Uterus (tissue), 2 donors: ENCODE results near the gene ENPEP.

Source experiments
- POLR2A ChIP-seq, 2 donors: fragments of 450-650 bp; IDR thresholded peaks; one replicate each; pipeline ENCODE4 v1.6.1; 2016; ENCODE audit warnings: antibody characterized with exemption in 2 of 2, mild to moderate bottlenecking in 1 of 2, moderate library complexity in 1 of 2
- TF ChIP-seq, protein P1 (sequence below), 4 experiments: fragments of 200-600 bp in 2 of 4; fragments of 450-650 bp in 2 of 4; sonication (generic) in 2 of 4; IDR thresholded peaks; one replicate each; pipeline ENCODE4 v1.5.1; 2016 to 2019; ENCODE audit warnings: antibody characterized with exemption in 4 of 4, mild to moderate bottlenecking in 2 of 4, moderate library complexity in 1 of 4

DNA sequence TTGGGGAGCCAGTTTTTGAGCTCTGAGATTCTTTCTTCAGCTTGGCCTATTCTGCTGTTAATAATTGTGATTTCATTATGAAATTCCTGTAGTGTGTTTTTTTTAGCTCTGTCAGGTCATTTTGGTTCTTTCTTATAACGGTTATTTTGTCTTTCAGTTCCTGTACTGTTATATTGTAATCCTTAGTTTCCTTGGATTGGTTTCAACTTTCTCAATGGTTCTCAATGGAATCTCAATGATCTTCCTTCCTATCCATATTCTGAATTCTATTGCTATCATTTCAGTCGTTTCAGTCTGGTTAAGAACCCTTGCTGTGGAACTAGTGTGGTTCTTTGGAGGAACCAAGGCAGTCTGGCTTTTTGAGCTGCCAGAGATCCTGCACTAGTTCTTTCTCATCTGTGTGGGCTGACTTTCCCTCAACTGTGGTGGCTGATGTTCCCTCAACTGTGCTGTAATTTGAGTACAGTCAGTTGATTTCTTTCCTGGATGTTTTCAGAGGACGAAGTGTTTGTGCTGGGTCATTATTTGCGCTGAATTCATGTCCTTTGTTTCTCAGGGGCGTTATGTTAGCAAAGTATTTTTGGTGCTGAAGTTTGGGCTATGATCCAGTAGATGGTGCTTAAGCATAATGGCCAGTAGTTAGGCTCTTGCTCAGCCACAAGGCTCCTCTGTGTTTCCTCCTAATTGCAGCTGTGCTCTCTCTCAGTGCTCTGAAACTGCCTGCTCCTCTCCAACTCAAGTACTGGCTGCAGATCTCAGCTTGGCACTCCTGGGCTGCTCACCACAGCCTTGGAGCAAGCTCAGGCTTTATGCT lies 27.5 kb downstream of the ENPEP start:
- TF ChIP-seq, protein P1, sequence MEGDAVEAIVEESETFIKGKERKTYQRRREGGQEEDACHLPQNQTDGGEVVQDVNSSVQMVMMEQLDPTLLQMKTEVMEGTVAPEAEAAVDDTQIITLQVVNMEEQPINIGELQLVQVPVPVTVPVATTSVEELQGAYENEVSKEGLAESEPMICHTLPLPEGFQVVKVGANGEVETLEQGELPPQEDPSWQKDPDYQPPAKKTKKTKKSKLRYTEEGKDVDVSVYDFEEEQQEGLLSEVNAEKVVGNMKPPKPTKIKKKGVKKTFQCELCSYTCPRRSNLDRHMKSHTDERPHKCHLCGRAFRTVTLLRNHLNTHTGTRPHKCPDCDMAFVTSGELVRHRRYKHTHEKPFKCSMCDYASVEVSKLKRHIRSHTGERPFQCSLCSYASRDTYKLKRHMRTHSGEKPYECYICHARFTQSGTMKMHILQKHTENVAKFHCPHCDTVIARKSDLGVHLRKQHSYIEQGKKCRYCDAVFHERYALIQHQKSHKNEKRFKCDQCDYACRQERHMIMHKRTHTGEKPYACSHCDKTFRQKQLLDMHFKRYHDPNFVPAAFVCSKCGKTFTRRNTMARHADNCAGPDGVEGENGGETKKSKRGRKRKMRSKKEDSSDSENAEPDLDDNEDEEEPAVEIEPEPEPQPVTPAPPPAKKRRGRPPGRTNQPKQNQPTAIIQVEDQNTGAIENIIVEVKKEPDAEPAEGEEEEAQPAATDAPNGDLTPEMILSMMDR (IDR thresholded peaks at IDR 0.05), result no peak
- TF ChIP-seq POLR2A (IDR thresholded peaks at IDR 0.05), result no peak
